CD4-positive, alpha-beta T cell treated with Interleukin-1 beta for 1 hour (primary cell): ENCODE data around the gene GFY.

Experiments used
- DNase-seq, 2 donors: peaks; one replicate each; pipeline ENCODE4 v3.0.0-alpha.2; 2020 to 2022

GFY gene

GRCh38 chr19:49409441-49410029 is 15.7 kb upstream of the GFY start:
- DNase-seq, result peak; percentile 40 to 50

DNA sequence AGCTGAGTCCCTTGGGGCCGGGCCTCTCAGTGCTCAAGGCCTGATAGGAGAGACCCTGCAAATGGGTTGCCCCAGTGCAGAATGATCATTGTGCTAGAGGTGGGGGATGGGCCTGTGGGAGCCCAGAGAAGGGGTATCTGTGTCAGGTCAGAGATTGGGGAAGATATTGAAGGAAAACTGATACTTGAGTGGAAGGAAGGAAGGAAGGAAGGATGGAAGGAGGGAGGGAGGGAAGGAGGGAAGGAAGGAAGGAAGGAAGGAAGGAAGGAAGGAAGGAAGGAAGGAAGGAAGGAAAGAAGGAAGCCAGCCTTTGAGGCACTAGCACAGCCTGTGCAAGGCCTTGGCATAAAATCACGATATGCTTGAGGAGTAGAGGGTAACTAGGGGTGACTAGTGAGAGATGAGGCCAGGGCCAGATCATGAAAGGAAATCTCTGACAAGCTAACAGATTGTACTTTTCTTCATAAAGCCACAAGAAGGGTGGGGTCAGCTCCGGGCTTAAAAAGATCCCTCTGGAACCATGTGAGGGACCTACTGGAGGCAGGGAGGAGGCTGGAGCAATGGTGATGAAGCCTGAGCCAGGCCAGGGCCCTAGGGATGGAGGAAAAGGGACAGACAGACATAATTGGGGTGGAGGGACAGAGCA is 13.4 kb upstream of the GFY start:
- DNase-seq, result no peak

GRCh38 chr19:49413348-49413747 is 11.8 kb upstream of the GFY start:
- DNase-seq, result no peak

- DNase-seq, result no peak
Measured at GRCh38 chr19:49414256-49414655, 10.9 kb upstream of the GFY start.

- no peak for DNase-seq
Measured at GRCh38 chr19:49415102-49415809, 9.9 kb upstream of the GFY start.

GRCh38 chr19:49415810-49416200 is 9.4 kb upstream of the GFY start:
- DNase-seq, result no peak

GRCh38 chr19:49417088-49417487 is 8.1 kb upstream of the GFY start:
- DNase-seq, result no peak

DNA sequence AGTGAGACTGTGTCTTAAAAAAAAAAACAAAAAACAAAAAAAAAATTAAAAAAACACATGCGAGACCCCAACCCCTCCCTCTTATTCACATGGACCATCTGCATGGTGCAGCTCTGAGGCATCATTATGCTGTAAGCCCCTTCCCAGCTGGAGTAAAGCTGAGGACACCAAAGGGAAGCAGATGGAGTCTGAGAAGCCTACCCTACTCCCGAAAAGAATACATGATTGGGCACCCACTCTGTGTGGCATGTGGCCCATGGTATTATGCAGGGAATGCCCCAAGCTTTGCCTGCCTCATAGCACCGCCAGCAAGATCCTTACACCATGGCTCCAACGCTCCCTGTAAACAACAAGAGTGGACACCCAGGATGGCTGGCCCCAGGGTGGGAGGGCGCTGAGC is 6.7 kb upstream of the GFY start:
- DNase-seq, result no peak

DNA sequence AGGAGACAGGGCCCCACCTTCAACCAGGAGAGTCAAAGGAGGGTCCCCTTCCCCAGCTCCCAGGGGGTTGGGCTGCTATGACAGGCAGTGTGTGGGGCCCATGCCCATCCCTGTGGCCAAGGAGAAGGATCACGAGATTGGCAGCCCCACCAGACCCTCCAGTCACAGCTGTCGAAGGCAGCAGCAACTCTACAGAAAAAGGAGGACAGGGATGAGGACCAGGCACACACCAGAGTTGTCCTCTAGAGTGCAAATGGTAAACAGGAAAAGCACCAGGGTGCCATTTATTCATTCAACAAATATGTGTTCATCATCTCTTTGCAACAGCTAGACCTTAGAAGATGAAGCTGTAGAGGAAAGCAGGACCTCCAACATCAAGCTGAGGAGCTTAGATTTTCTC is 6.0 kb upstream of the GFY start:
- DNase-seq, result no peak

- DNase-seq, result no peak
Measured at GRCh38 chr19:49420227-49420626, 5.0 kb upstream of the GFY start.

GRCh38 chr19:49421039-49421877 is 3.9 kb upstream of the GFY start:
- DNase-seq, result peak; percentile 44 to 49

DNA sequence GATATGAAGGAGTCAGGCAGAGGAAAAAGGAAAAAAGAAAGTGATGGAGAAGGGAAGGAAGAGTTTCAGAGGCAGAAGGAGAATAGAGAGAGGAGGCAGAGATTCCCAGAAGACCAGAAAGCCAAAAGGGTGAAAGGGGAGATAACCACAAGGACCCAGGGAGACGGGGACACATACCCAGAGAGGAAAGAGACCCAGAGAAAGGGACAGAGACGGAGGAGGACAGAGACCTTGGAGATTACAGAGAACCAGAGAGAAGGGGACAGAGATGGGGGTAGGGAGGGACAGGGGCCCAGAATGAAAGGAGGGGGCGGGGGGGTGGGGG is 3.3 kb upstream of the GFY start:
- no peak for DNase-seq

DNA sequence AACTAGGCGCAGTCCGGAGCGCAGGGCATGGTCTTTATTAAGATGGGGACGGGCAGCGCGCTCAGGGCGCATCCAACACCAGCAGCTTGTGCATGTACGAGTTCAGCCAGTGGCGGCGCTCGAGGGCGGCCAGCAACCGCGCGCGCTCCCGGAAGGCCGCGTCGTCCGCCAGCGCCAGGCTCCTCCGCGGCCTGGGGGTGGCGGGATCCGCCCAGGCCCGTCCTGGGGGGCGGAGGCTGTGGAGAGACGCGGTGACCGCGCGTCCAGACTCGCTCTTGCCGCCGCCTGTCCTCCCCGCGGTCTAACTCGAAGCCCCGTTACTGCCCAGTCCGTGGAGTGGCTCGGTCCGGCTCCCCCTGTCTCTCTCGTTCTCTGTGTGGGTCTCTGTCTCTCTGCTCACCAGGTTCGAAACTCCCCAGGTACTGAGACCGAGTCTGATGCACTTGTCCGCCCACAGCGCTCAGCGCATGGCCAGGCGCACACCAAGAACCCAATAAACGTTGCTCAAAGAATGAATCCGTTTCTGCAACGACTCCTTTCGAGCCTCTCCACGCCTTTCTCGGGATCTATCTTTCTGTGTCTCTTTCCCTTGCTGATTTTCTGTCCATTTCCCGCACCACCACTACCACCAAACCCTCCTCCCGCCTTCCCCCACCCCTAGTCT is 2.6 kb upstream of the GFY start:
- peak; percentile 38 to 56 for DNase-seq

- DNase-seq, result no peak
Measured at GRCh38 chr19:49423071-49423984, 1.9 kb upstream of the GFY start, which contains the start of gene PTH2. Gene PTH2 (minus strand): TSS chr19:49423441. CDS start chr19:49423339, 102 bp downstream.

GRCh38 chr19:49423985-49424303 is 1.2 kb upstream of the GFY start:
- peak in 1 of 2 donors; percentile 54 for DNase-seq

- DNase-seq, result no peak
Measured at GRCh38 chr19:49425922-49426592, 869 bp downstream of the GFY start.

GRCh38 chr19:49427339-49427738 is 2.2 kb downstream of the GFY start:
- no peak for DNase-seq

DNA sequence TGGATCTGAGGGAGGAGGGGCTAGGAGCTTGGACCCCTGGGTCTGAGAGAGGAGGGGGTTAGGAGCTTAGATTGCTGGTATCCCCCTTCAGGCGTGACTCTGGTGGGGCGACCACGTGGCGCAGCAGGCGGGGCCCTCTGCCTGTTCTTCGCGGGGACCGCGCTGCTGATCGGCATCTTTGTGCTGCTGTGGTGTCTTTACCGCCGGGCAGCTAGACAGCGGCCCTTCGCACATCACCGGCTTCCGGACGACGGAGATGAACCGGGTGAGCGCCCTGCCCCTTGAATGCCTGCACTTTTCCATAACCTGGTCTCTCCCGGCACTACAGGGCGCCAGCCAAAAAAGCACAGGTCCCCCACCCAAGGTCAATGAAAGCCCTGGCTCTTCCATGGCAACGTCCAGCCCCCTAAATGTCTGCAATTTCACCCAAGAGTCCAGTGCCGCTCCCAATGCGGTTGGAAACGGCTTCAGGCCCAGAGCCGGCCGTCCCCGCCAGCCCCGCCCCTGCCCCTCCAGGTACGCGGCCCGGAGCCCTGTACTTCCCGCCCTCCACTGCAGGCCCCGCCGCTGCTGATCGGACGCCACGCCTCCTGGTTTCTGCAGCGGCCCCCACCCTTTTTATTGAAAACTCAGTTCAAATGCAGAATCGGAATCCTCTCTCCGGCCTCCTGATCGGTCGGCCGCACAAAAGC is 2.8 kb downstream of the GFY start:
- peak; percentile 24 to 30 for DNase-seq

GRCh38 chr19:49428547-49429451 is 3.6 kb downstream of the GFY start:
- no peak for DNase-seq
